Measurements from ENCODE around the gene NDUFB11.

GRCh38 chrX:47098338-47099094 lies 46.0 kb downstream of the NDUFB11 start:
- TF ChIP-seq ARNTL (CRISPR knock-in tag; IDR thresholded peaks at IDR 0.05; ENCODE audit: borderline replicate concordance, low read depth) (no peak), GLIS3 (CRISPR knock-in tag; IDR thresholded peaks at IDR 0.05) (no peak), SNAI2 (CRISPR knock-in tag; IDR thresholded peaks at IDR 0.05) (no peak), ZNF70 (CRISPR knock-in tag; IDR thresholded peaks at IDR 0.05) (no peak), ZFP3 (CRISPR knock-in tag; IDR thresholded peaks at IDR 0.05) (no peak), RARB (CRISPR knock-in tag; IDR thresholded peaks at IDR 0.05) (no peak), POU6F1 (CRISPR knock-in tag; IDR thresholded peaks at IDR 0.05; ENCODE audit: borderline replicate concordance, low read depth) (no peak), PATZ1 (CRISPR knock-in tag; IDR thresholded peaks at IDR 0.05; ENCODE audit: borderline replicate concordance) (no peak), TOX (CRISPR knock-in tag; IDR thresholded peaks at IDR 0.05; ENCODE audit: borderline replicate concordance) (no peak), ZNF8 (CRISPR knock-in tag; IDR thresholded peaks at IDR 0.05) (no peak), ZFP30 (CRISPR knock-in tag; IDR thresholded peaks at IDR 0.05) (no peak), PPARA (CRISPR knock-in tag; IDR thresholded peaks at IDR 0.05; ENCODE audit: borderline replicate concordance) (no peak), CREB5 (CRISPR knock-in tag; IDR thresholded peaks at IDR 0.05; ENCODE audit: low read depth) (no peak)

Measured in SK-N-SH treated with all-trans-retinoic acid at 6 μM for 48 hours (cell line).